ENCODE data around the gene TNS3.

DNA sequence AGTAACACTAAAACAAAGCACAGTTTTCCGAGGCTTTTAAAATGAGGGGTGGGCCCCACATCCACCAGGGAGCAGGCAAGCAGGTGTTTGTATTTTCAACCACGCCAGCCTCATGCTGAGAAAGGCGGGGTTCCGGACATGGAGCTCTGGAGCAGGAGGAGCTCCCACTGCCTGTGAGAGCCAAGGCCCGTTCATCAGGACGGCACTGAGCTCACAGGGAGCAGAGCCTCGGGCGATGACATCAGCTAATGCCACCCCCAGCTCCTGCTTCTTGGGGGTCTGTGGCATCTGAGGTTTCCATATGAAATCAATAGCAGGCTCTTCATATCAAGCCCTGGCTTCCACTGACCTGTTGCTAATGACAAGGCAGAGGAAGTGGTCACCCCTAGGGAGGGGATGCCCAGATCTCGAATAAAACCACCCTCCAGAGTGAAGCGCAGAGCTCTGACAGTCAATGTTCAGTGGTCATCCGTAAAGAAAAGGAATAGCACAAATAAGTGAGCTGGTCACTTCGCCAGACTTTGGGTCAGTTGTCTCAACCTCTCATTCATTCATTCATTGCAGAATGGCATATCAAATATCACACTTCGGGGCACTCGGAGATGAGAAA, 89.1 kb downstream of the TNS3 start:
- TF ChIP-seq CTCF (IDR thresholded peaks at IDR 0.05; ENCODE audit: insufficient read depth, low read depth, low read length) (no peak), EZH2 (IDR thresholded peaks at IDR 0.05; ENCODE audit: insufficient read depth, low read length) (no peak)
